GM15510 (cell line): ENCODE measurements around the gene PPP1R9B.

Experiments used
- POLR2A ChIP-seq: IDR thresholded peaks from 3 replicates; pipeline ENCODE4 v1.6.1; 2011; ENCODE audit warnings: borderline replicate concordance; ENCODE audit not compliant: insufficient read length; ENCODE audit errors: extremely low read depth

Gene PPP1R9B

DNA sequence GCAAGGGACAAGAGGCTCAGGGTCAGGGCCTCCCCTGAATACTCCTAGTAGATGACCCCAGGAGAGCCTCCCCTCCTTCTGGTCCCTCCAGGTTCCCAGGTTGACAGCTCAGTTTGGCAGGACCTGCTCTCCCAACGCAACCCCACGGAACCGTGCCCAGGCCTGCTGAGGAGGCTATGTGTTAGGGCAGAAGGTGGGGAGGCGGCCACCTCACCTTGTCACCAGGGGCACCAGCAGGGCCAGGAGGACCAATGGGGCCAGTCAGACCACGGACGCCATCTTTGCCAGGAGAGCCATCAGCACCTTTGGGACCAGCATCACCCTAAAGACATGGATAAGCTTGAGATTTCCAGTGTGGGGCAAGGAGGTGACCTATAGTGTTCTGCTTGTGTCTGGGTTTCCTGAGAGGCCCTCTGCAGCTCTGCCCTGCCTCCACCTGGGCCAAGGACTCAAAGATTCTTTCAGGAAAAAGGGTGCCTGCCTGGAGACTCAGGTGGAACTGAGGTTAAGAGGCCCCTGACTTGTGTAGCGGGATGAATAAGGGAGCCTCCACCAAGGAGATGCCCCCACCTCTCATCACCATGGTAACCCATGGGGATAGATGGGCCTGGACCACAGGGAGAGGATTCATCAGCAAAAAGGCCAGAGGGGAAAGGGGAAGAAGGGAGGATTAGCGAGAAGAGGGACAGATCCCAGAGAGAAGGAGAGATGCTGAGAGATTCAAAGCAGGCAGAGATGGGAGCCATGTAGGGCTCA is 40.3 kb upstream of the PPP1R9B start:
- no peak for TF ChIP-seq POLR2A

DNA sequence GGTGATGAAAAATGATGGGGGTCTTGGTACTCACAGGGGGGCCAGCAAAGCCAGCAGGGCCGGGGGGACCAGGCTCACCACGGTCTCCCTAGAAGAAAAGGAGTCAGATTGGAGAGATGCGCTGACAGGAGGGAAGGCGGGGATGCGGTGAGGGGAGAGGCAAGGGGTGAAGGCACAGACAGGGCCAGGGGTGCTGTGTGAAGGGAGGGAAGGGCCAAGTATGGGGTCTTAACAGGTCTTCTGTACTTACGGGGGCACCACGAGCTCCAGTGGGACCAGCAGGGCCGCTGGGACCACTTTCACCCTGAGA is 39.8 kb upstream of the PPP1R9B start:
- no peak for TF ChIP-seq POLR2A

DNA sequence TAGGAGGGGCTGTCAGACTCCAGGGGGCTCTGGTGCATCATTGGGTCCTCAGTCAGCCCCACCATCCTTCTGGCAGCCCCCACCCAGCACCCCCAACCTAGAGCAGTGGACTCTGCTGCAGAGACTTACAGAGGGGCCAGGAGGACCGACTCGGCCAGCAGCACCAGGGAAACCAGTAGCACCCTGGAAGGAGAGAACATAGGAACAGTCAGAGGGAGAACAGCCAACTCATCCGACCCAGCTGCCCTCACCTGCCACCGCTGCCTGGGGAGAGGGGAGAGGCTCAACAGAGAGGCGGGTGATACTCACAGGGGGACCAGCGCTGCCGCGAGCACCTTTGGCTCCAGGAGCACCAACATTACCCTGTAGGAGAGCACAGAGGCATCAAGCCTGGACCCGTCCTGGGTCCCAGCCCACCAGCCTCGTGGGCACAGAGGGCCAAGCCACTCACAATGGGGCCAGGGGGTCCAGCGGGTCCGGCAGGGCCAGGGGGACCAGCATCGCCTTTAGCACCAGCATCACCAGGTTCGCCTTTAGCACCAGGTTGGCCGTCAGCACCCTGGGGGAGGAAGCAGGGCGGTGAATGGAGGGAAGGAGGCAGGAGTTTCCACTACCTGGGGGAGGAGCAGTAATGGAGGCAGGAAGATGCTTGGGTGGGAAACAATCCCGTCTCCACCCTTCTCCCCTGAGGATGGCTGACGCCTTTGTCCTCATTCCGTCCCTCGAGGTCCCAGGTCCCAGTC is 39.2 kb upstream of the PPP1R9B start:
- TF ChIP-seq POLR2A: no peak

DNA sequence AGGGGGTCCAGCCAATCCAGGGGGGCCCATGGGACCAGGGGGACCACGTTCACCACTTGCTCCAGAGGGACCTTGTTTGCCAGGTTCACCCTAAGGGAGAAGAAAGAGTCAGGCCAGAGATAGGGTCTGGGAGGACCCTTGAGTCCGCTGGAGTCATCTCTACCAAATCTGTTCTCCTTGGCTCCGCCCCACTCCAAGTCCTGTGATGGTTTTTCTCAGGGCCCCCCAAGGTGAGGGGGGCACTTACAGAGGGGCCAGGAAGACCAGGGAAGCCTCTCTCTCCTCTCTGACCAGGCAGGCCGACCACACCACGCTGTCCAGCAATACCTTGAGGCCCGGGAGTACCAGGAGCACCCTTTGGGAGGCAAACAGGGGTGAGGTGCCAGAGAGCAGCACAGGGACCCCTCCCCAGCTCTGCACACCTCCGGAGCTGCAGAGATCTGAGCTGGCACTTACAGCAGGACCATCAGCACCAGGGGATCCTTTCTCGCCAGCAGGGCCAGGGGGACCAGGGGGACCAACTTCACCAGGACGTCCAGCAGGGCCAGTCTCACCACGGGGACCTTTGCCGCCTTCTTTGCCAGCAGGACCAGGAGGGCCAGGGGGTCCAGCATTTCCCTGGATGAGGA is 38.6 kb upstream of the PPP1R9B start:
- no peak for TF ChIP-seq POLR2A

DNA sequence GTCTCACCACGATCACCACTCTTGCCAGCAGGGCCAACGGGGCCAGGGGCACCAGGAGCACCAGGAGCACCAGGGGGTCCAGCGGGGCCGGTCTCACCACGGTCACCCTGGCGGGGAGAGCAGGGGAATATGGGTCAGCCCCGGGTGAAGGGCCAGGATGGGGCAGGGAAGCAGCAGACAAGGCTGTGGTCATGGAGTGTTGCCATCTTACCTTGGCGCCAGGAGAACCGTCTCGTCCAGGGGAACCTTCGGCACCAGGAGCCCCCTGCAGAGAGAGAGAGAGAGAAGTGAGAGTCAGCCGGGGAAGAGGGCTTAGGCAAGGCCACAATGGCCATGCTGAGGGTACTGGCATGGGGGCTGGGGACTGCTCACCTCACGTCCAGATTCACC is 38.0 kb upstream of the PPP1R9B start:
- TF ChIP-seq POLR2A: no peak

DNA sequence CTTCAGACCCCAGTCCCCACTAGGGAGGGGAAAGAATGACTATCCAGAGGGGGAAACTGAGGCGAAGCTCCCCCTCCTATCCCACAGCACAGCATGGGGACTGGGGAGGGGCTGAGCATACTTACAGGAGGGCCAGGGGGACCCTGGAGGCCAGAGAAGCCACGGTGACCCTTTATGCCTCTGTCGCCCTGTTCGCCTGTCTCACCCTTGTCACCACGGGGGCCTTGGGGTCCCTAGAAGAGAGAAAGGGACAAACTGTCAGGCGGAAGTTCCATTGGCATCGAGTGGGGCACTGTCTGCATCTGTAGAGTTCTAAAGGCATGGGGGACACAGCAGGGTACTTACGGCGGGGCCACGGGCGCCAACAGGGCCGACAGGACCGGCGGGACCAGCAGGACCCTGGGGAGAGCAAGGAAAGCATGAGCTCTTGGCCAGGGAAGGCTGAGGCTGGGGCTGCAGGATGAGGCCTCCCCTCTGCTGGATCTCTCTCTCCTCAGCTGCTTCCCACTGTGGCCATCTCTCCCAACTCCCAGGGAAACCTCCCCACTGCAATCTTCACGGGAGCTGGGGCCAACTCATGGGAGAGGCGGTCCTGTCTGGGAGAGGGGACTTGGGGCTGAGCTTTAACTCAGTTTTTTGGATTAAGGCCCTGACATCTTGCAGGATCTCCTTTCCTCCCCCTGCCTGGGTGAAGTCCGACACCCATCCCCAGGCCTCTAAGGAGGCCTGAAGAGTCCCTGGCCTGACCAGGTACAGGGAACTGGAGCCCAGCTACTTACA is 37.5 kb upstream of the PPP1R9B start:
- no peak for TF ChIP-seq POLR2A

DNA sequence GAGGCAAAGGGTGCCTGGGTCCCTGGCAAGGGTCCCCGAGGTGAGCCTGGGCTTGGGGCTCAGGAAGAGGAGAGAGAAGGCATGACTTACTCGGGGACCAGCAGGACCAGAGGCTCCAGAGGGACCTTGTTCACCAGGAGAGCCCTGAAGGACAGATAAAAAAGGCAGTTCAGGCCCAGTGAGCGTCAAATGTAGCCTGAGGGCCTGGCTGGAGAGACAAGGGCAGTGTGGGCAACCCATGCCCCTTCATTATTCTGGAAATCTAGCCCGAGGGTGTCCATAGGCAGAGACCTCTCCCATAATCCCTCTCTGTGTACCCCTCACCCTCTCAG is 36.9 kb upstream of the PPP1R9B start:
- no peak for TF ChIP-seq POLR2A

DNA sequence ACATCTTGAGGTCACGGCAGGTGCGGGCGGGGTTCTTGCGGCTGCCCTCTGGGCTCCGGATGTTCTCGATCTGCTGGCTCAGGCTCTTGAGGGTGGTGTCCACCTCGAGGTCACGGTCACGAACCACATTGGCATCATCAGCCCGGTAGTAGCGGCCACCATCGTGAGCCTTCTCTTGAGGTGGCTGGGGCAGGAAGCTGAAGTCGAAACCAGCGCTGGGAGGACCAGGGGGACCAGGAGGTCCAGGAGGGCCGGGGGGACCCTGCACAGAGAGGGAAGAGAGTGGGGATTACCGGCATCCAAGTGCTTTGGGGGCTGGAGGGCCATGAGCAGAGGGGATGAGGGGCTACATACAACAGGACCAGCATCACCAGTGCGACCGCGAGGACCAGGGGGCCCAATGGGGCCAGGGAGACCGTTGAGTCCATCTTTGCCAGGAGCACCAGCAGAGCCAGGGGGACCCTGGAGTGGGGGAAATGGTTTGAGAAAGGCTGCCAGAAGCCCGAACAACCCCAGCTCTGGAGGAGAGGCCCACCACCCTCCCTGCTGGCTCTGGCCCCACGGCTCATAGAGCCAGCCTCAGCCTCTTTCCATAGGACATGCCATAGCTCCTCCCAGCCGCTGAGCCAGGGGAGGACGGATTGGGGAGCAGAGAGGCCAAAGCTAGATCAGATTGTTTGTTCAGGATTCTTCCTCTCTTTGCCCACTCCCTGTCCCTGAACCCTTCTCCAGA is 36.4 kb upstream of the PPP1R9B start:
- no peak for TF ChIP-seq POLR2A

DNA sequence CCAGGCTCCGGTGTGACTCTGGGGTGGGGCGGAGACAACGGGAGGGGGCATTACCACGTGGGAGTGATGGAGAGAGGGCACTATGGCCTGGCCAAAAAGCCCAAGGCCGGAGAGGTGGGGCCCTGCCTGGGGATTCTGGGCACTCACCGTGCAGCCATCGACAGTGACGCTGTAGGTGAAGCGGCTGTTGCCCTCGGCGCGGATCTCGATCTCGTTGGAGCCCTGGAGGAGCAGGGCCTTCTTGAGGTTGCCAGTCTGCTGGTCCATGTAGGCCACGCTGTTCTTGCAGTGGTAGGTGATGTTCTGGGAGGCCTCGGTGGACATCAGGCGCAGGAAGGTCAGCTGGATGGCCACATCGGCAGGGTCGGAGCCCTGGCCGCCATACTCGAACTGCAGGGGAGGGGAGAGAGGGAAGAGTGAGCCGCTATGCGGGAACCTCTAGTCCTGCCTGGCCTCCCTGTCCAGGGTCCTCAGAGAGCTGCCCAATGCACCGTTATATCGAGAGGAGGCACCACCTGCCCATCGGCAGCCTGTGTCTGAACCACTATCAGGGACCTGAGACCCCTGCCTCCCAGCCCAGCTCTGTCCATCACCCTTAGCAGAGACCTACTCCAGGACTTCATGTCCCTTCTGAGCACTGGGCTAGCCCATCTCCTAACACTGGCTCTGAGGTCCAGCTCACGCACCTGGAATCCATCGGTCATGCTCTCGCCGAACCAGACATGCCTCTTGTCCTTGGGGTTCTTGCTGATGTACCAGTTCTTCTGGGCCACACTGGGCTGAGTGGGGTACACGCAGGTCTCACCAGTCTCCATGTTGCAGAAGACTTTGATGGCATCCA is 35.4 kb upstream of the PPP1R9B start:
- no peak for TF ChIP-seq POLR2A

DNA sequence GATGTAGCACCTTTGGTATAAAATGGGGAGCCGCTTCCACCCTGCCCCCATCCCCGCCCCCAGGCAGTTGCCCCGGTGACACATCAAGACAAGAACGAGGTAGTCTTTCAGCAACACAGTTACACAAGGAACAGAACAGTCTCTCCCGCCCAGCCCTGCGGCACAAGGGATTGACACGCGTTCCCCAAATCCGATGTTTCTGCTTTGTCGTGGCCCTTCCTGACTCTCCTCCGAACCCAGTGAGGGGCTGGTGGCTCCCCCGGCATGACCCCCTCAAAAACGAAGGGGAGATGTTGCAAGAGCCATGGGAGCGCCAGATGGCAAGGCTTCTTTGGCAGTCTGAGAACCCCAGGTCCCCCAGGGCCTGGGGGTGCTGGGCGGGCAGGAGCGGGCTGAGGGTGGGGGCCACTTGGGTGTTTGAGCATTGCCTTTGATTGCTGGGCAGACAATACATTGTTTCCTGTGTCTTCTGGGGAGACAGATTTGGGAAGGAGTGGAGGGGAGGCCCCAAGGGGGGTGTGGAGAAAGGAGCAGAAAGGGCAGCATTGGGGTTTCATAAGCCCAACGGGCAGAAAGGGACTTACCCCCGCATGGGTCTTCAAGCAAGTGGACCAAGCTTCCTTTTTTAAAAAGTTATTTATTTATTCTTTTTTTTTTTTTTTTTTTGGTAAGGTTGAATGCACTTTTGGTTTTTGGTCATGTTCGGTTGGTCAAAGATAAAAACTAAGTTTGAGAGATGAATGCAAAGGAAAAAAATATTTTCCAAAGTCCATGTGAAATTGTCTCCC is 34.3 kb upstream of the PPP1R9B start:
- TF ChIP-seq POLR2A: no peak

DNA sequence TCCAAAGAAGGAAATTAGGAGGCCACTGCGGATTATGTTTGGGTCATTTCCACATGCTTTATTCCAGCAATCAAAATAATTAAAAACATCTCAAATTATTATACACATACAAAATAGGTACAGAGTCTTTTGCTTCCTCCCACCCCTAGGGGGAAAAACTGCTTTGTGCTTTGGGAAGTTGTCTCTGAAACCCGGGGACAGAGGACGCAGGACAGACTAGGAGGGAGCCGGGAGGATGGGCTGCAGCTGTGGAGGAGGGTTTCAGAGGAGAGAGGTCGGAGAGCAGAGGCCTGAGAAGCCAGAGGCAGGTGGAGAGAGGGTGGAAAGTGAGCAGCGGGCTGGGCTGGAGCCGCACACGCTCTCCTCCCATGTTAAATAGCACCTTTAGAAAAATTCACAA is 33.6 kb upstream of the PPP1R9B start:
- no peak for TF ChIP-seq POLR2A

DNA sequence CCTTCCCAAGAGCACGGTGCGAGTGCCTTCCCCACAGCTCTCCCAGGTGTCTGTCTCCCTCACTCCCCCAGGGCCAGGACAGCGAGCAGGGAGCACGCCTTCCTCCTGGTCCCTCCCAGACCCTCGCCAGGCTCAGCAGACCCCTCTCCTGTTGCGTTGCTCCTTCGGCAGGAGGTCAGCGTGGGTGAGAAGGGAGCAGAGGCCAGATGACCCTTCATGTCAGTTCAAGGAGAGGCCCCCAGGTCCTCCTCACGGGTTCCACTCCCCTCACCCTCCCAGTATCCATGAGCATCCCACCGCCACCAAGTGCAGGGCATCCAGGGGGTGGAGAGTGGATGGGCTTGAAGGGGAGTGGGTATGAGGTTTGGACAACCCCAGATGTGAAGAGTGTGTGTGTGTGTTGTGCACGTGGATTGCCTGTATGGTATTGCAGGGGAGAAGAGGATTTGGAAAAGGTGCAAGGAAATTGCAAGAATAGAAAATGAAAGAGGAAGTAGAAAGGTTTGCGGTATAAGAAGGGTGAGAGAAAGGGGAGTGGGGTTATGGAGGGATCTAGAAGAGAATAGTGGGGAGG is 33.0 kb upstream of the PPP1R9B start:
- no peak for TF ChIP-seq POLR2A
